Measurements from ENCODE around the gene IER5L. TPM values are rescaled to one million over a fixed set of nuclear protein-coding genes. Genes with fewer than 3 reads are reported as not detected.

Gene IER5L
- total and polyA plus RNA-seq, 4 donors, result 0.40 to 3.3 (median 2.5) TPM

DNA sequence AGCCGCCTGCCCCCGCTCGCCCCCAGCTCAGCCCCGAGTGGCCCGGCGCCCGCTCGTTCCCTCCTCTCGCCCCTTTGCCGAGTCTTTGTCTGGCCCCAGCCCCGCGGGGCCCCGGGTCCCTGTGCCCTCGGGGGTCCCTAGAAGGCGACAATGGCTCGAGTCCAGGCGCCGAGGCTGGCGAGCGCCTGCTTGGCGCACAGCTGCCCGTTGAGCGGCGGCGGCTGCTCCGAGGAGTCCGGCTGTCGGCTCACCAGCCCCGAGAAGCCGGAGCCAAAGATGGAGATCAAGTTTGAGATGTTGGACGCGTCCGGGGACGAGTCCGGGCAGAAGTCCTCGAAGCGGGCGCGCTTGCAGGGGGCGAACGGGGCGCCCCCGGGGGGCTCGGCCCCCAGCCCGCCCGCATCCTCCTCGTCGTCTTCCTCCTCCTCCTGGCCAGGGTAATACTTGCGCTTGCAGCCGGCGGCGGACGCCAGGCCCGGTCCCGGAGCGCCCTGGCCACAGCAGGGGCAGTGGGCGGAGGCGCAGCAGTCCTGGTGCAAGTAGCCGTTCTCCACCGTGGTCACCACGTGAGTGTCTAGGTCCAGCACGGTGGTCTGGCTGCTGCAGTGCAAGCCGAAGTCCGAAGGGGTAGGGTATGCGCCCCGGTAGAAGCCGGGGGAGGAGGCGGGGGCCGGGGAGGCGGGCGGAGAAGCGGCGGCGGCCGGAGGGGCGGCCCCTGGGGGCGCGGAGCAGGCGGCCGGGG is 1.2 kb downstream of the IER5L start:
- Histone ChIP-seq H3K9ac (ENCODE audit: low read depth in 1 of 2, low read length in 2 of 2) (peak overlapping the region; percentile 75 to 98), H3K9me3 (ENCODE audit: control insufficient read depth in 4 of 4, low read length in 3 of 4) (no peaks in the 10 kb centered on the region), H3K27me3 (ENCODE audit: control insufficient read depth in 4 of 4, insufficient read depth in 4 of 4, low read length in 3 of 4) (no peaks in the 10 kb centered on the region), H3K27ac (ENCODE audit: low read depth in 1 of 2, low read length in 2 of 2) (peak overlapping the region; percentile 99), H3K4me3 (ENCODE audit: low read depth in 1 of 3, low read length in 3 of 3) (peak overlapping the region; percentile 78 to 90 (median 85)), H3K4me1 (ENCODE audit: control insufficient read depth in 4 of 4, insufficient read depth in 4 of 4, low read length in 3 of 4) (peaks cover 4 to 29% (median 10%) of the 10 kb centered on the region in 4 donors), H3K36me3 (ENCODE audit: control insufficient read depth in 4 of 4, insufficient read depth in 3 of 4, low read depth in 1 of 4, low read length in 3 of 4) (no peaks in the 10 kb centered on the region)
- TF ChIP-seq RXRA (IDR thresholded peaks at IDR 0.05) (no peak), NR2F2 (IDR thresholded peaks at IDR 0.05) (no peak), YY1 (IDR thresholded peaks at IDR 0.05) (no peak)
- TF ChIP-seq, protein P1, sequence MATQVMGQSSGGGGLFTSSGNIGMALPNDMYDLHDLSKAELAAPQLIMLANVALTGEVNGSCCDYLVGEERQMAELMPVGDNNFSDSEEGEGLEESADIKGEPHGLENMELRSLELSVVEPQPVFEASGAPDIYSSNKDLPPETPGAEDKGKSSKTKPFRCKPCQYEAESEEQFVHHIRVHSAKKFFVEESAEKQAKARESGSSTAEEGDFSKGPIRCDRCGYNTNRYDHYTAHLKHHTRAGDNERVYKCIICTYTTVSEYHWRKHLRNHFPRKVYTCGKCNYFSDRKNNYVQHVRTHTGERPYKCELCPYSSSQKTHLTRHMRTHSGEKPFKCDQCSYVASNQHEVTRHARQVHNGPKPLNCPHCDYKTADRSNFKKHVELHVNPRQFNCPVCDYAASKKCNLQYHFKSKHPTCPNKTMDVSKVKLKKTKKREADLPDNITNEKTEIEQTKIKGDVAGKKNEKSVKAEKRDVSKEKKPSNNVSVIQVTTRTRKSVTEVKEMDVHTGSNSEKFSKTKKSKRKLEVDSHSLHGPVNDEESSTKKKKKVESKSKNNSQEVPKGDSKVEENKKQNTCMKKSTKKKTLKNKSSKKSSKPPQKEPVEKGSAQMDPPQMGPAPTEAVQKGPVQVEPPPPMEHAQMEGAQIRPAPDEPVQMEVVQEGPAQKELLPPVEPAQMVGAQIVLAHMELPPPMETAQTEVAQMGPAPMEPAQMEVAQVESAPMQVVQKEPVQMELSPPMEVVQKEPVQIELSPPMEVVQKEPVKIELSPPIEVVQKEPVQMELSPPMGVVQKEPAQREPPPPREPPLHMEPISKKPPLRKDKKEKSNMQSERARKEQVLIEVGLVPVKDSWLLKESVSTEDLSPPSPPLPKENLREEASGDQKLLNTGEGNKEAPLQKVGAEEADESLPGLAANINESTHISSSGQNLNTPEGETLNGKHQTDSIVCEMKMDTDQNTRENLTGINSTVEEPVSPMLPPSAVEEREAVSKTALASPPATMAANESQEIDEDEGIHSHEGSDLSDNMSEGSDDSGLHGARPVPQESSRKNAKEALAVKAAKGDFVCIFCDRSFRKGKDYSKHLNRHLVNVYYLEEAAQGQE (IDR thresholded peaks at IDR 0.05), result peak; percentile 23
- WGBS, result under 1% methylated on average over 80 of the region's 80 CpGs
- no peak for DNase-seq (ENCODE audit: low spot score)

DNA sequence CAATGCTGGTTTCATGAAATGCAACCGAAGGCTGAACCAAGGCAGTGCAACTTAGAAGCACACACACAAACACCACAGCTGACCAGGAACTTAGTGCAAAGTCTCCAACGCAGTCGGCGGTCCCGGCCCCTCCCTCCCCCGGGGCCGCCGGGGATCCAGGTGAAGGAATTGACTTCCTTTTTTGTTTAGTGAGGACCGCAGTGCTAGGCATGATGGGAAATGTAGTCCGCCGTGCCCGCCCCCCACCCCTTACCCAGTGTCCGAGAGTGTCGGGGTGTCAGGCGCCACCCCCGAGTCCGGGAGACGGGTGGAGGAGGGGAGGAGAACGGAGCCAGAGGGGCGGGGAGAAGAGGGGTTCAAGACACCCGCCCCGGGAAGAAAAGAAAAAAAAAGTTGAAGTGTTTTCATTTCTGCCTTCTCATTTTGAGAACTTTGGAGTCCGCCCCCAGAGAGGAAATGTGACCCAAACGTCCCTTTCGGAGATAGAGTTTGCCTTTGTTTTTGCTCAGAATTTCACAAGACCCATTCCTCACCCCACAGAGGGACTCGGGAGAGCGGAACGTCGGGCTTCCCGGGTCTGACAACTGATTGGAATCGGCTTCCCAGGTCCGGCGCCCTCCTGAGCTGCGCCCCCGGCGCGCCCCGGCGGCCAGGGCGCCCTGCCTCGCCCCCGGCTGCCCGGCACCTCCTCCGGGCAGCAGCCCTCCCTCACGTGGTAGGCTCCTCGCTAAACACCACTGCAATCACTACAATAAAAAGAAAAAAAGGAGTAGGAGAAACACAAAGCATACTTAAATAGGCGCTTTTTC is 2.0 kb downstream of the IER5L start:
- peak overlapping the region; percentile 96 to 98 for H3K9ac ChIP-seq (ENCODE audit: low read depth in 1 of 2, low read length in 2 of 2)
- H3K4me1 ChIP-seq (ENCODE audit: control insufficient read depth in 4 of 4, insufficient read depth in 4 of 4, low read length in 3 of 4), result peaks cover 4 to 29% (median 10%) of the 10 kb centered on the region in 4 donors
- H3K27ac ChIP-seq (ENCODE audit: low read depth in 1 of 2, low read length in 2 of 2), result peak overlapping the region; percentile 99
- H3K36me3 ChIP-seq (ENCODE audit: control insufficient read depth in 4 of 4, insufficient read depth in 3 of 4, low read depth in 1 of 4, low read length in 3 of 4), result no peaks in the 10 kb centered on the region
- peak overlapping the region; percentile 78 to 90 (median 85) for H3K4me3 ChIP-seq (ENCODE audit: low read depth in 1 of 3, low read length in 3 of 3)
- TF ChIP-seq SP1 (IDR thresholded peaks at IDR 0.05), result peak; percentile 82
- peak; percentile 87 for TF ChIP-seq YY1 (IDR thresholded peaks at IDR 0.05)
- TF ChIP-seq, protein P2, sequence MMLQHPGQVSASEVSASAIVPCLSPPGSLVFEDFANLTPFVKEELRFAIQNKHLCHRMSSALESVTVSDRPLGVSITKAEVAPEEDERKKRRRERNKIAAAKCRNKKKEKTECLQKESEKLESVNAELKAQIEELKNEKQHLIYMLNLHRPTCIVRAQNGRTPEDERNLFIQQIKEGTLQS (IDR thresholded peaks at IDR 0.05), result peak; percentile 21
- TF ChIP-seq HNF4A (conservative IDR thresholded peaks at IDR 0.05), result peak; percentile 66 to 70
- TF ChIP-seq RAD21 (IDR thresholded peaks at IDR 0.05), result peak; percentile 36 to 49
- no peak for TF ChIP-seq FOXA1 (IDR thresholded peaks at IDR 0.05)
- TF ChIP-seq, protein P1 (IDR thresholded peaks at IDR 0.05), result peak; percentile 84
- TF ChIP-seq, protein P3, sequence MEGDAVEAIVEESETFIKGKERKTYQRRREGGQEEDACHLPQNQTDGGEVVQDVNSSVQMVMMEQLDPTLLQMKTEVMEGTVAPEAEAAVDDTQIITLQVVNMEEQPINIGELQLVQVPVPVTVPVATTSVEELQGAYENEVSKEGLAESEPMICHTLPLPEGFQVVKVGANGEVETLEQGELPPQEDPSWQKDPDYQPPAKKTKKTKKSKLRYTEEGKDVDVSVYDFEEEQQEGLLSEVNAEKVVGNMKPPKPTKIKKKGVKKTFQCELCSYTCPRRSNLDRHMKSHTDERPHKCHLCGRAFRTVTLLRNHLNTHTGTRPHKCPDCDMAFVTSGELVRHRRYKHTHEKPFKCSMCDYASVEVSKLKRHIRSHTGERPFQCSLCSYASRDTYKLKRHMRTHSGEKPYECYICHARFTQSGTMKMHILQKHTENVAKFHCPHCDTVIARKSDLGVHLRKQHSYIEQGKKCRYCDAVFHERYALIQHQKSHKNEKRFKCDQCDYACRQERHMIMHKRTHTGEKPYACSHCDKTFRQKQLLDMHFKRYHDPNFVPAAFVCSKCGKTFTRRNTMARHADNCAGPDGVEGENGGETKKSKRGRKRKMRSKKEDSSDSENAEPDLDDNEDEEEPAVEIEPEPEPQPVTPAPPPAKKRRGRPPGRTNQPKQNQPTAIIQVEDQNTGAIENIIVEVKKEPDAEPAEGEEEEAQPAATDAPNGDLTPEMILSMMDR (IDR thresholded peaks at IDR 0.05; ENCODE audit: low read depth, low read length, missing input control), result no peak
- TF ChIP-seq RXRA (IDR thresholded peaks at IDR 0.05), result peak; percentile 67 to 73
- peak in 1 of 2 donors; percentile 59 for TF ChIP-seq EGR1 (IDR thresholded peaks at IDR 0.05; ENCODE audit: low read depth in 2 of 2)
- TF ChIP-seq HNF4G (IDR thresholded peaks at IDR 0.05), result peak; percentile 21
- TF ChIP-seq, protein P4, sequence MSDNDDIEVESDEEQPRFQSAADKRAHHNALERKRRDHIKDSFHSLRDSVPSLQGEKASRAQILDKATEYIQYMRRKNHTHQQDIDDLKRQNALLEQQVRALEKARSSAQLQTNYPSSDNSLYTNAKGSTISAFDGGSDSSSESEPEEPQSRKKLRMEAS (IDR thresholded peaks at IDR 0.05), result no peak
- no peak for TF ChIP-seq NR2F2 (IDR thresholded peaks at IDR 0.05)
- peak; percentile 23 to 52 for TF ChIP-seq JUND (IDR thresholded peaks at IDR 0.05)
- peak in 1 of 2 donors; percentile 73 for TF ChIP-seq GABPA (IDR thresholded peaks at IDR 0.05 in 1 of 2, conservative IDR thresholded peaks at IDR 0.05 in 1 of 2)
- peak; percentile 52 for TF ChIP-seq TAF1 (conservative IDR thresholded peaks at IDR 0.05)
- H3K27me3 ChIP-seq (ENCODE audit: control insufficient read depth in 4 of 4, insufficient read depth in 4 of 4, low read length in 3 of 4), result no peaks in the 10 kb centered on the region
- no peaks in the 10 kb centered on the region for H3K9me3 ChIP-seq (ENCODE audit: control insufficient read depth in 4 of 4, low read length in 3 of 4)
- under 1% methylated on average over 47 of the region's 47 CpGs for WGBS
- DNase-seq (ENCODE audit: low spot score), result peak; percentile 64

Measured in liver (tissue), 9 donors.